Hematopoietic multipotent progenitor cell (in vitro differentiated cells): Measurements from ENCODE around the gene NUTM1. TPM values are rescaled to one million over a fixed set of nuclear protein-coding genes. Genes with fewer than 3 reads are reported as not detected.

Source experiments
- small RNA-seq: library from RNA; depleted of rRNA; stranded (forward); fragments of <200 nt; gene quantifications from one replicate; pipeline ENCODE3, GENCODE V24; 2012
- total RNA-seq: library from RNA; depleted of rRNA; stranded (reverse); fragments of >200 nt; gene quantifications from one replicate; pipeline ENCODE4 v1.2.3, GENCODE V29; 2012

NUTM1 gene
- total RNA-seq, 1 donor = not detected

Small RNA genes lying within 50 kb of the gene (small RNA-seq; reads per million reads assigned to genes)
- gene MIR1233-1 = not detected
- gene RF00019 = not detected

Other genes with a start within 250 kb of the NUTM1 start
- gene EMC7, start 241.5 kb upstream of the NUTM1 start, total RNA-seq = 8.9 TPM
- gene PGBD4, start 241.2 kb upstream of the NUTM1 start, total RNA-seq = 2.2 TPM
- 14.3 TPM for gene KATNBL1, start 133.2 kb upstream of the NUTM1 start, total RNA-seq
- 93.4 TPM for gene EMC4, start 118.3 kb upstream of the NUTM1 start, total RNA-seq
- 123 TPM for gene SLC12A6, start 5.5 kb upstream of the NUTM1 start, total RNA-seq
- 125 TPM for gene NOP10, start 179 bp upstream of the NUTM1 start, total RNA-seq
- gene LPCAT4, start 23.9 kb downstream of the NUTM1 start, total RNA-seq = 14.5 TPM
- gene GOLGA8A, start 94.5 kb downstream of the NUTM1 start, total RNA-seq = 21.8 TPM
- gene GOLGA8B, start 240.3 kb downstream of the NUTM1 start, total RNA-seq = 96.1 TPM